A549 (cell line): ENCODE data around the gene PEDS1. TPM values are rescaled to one million over a fixed set of nuclear protein-coding genes. Genes with fewer than 3 reads are reported as not detected.

Source experiments
- ATAC-seq, 2 experiments: fragments of 200-7000 bp in 1 of 2; fragments of >200 bp in 1 of 2; cut with Nextera tagmentation in 1 of 2; cut with Tn5 transposase in 1 of 2; 3 replicates each; pipeline versions ENCODE4 v1.8.0 to v1.9.1; 2018 to 2020; ENCODE audit warnings: mild to moderate bottlenecking in 1 of 2, moderate library complexity in 1 of 2
- CTCF ChIA-PET: fragments of 300-600 bp; sonication (Branson Sonifier 250); formaldehyde crosslinking; extraction: SDS; loops from one replicate; lab custom pipeline; 2021; ENCODE audit warnings: antibody characterized with exemption, inconsistent platforms; lab: Yijun Ruan, JAX
- POLR2A ChIA-PET: fragments of 350-600 bp; formaldehyde crosslinking; extraction: SDS; loops from one replicate; lab custom pipeline; 2021; ENCODE audit warnings: antibody characterized with exemption, inconsistent platforms; lab: Yijun Ruan, JAX
- DNase-seq, 2 experiments: peaks; one replicate each; pipeline versions ENCODE4 v3.0.0 to v3.0.0-alpha.2; 2011 to 2016; ENCODE audit warnings: low read depth in 1 of 2, low spot score in 1 of 2
- FAIRE-seq: peaks from 2 replicates; lab custom pipeline; 2011; peaks lifted over from hg19 to GRCh38; lab: Jason Lieb, UNC
- H3K27ac ChIP-seq, 2 experiments: fragments of >200 bp; sonication (Bioruptor Twin); formaldehyde crosslinking; 3 replicates each; pipeline ENCODE4 v1.5.1; 2016 to 2017
- H3K4me1 ChIP-seq: fragments of >200 bp; sonication (Bioruptor Twin); formaldehyde crosslinking; 3 replicates; pipeline ENCODE4 v1.6.1; 2016
- H3K4me2 ChIP-seq: fragments of >200 bp; sonication (Bioruptor Twin); formaldehyde crosslinking; 3 replicates; pipeline ENCODE4 v1.6.1; 2016
- H3K4me3 ChIP-seq: fragments of >200 bp; sonication (Bioruptor Twin); formaldehyde crosslinking; 3 replicates; pipeline ENCODE4 v1.5.1; 2016
- H3K9me3 ChIP-seq: fragments of >200 bp; sonication (Bioruptor Twin); formaldehyde crosslinking; 3 replicates; pipeline ENCODE4 v1.6.1; 2016
- CEBPB ChIP-seq, 2 experiments: fragments of >200 bp in 1 of 2; sonication (Bioruptor Twin) in 1 of 2; formaldehyde crosslinking in 1 of 2; IDR thresholded peaks; 2 replicates each; pipeline ENCODE4 v1.6.1; 2012 to 2016
- CHD2 ChIP-seq: fragments of 150-350 bp; IDR thresholded peaks from 2 replicates; pipeline ENCODE4 v1.6.1; 2014; ENCODE audit warnings: low read length; ENCODE audit not compliant: partially characterized antibody
- CHD4 ChIP-seq: fragments of 200-600 bp; sonication (generic); IDR thresholded peaks from 2 replicates; pipeline ENCODE4 v1.6.1; 2016; ENCODE audit warnings: antibody characterized with exemption, mild to moderate bottlenecking, borderline replicate concordance
- EHF ChIP-seq: fragments of 250-450 bp; sonication (Bioruptor Pico); IDR thresholded peaks from 2 replicates; pipeline ENCODE4 v1.5.0; 2020; ENCODE audit warnings: mild to moderate bottlenecking
- EP300 ChIP-seq, 2 experiments: fragments of >200 bp; sonication (Bioruptor Twin); formaldehyde crosslinking; IDR thresholded peaks; 2 replicates in 1 of 2; 3 replicates in 1 of 2; pipeline ENCODE4 v1.6.1; 2016 to 2017
- FOSL2 ChIP-seq, 2 experiments: fragments of 450-650 bp in 1 of 2; fragments of >200 bp in 1 of 2; sonication (Bioruptor Twin) in 1 of 2; formaldehyde crosslinking; IDR thresholded peaks; 2 replicates each; pipeline versions ENCODE4 v1.5.0 to v1.6.1; 2016 to 2020; ENCODE audit warnings: mild to moderate bottlenecking in 1 of 2, moderate library complexity in 1 of 2
- HDAC2 ChIP-seq: fragments of 200-600 bp; sonication (generic); IDR thresholded peaks from 2 replicates; pipeline ENCODE4 v1.6.1; 2016
- HEYL ChIP-seq: fragments of 250-450 bp; sonication (Bioruptor Pico); IDR thresholded peaks from 2 replicates; pipeline ENCODE4 v1.8.0; 2021; ENCODE audit warnings: mild to moderate bottlenecking, moderate library complexity
- HOXA7 ChIP-seq: fragments of 250-450 bp; sonication (Bioruptor Pico); IDR thresholded peaks from 2 replicates; pipeline ENCODE4 v1.5.0; 2020; ENCODE audit warnings: mild to moderate bottlenecking, moderate library complexity
- HOXB13 ChIP-seq: fragments of 250-450 bp; sonication (Bioruptor Pico); IDR thresholded peaks from 2 replicates; pipeline ENCODE4 v1.5.0; 2020; ENCODE audit warnings: low read depth, mild to moderate bottlenecking, moderate library complexity
- HOXB5 ChIP-seq: fragments of 250-450 bp; sonication (Bioruptor Pico); IDR thresholded peaks from 2 replicates; pipeline ENCODE4 v1.5.0; 2020; ENCODE audit warnings: mild to moderate bottlenecking, moderate library complexity
- JUNB ChIP-seq: fragments of >200 bp; sonication (Bioruptor Twin); formaldehyde crosslinking; IDR thresholded peaks from 2 replicates; pipeline ENCODE4 v1.6.1; 2016
- MAZ ChIP-seq: fragments of 150-350 bp; IDR thresholded peaks from 2 replicates; pipeline ENCODE4 v1.6.1; 2014; ENCODE audit warnings: antibody characterized with exemption, low read depth, low read length, borderline replicate concordance
- MYC ChIP-seq: IDR thresholded peaks from 2 replicates; pipeline ENCODE4 v1.6.1; 2012; ENCODE audit warnings: mild to moderate bottlenecking, inconsistent platforms, low read length, improper control_type of control experiment, borderline replicate concordance
- NFE2L2 ChIP-seq: fragments of 150-350 bp; conservative IDR thresholded peaks from 2 replicates; pipeline ENCODE4 v1.6.1; 2014; ENCODE audit warnings: low read length
- NPAS2 ChIP-seq: fragments of 250-450 bp; sonication (Bioruptor Pico); IDR thresholded peaks from 2 replicates; pipeline ENCODE4 v1.8.0; 2022; ENCODE audit warnings: mild to moderate bottlenecking, moderate library complexity, borderline replicate concordance
- RARB ChIP-seq: fragments of 250-450 bp; sonication (Bioruptor Pico); IDR thresholded peaks from 2 replicates; pipeline ENCODE4 v1.8.0; 2021; ENCODE audit warnings: mild to moderate bottlenecking, moderate library complexity
- RCOR1 ChIP-seq: fragments of 150-350 bp; IDR thresholded peaks from 2 replicates; pipeline ENCODE4 v1.6.1; 2014; ENCODE audit warnings: antibody characterized with exemption, low read length, low read depth
- SREBF2 ChIP-seq: fragments of 450-650 bp; IDR thresholded peaks from 2 replicates; pipeline ENCODE4 v1.6.1; 2014; ENCODE audit warnings: mild to moderate bottlenecking, moderate library complexity
- ZFP36 ChIP-seq: fragments of 450-650 bp; IDR thresholded peaks from 2 replicates; pipeline ENCODE4 v1.6.1; 2014; ENCODE audit warnings: borderline replicate concordance; ENCODE audit not compliant: partially characterized antibody
- ZNF302 ChIP-seq: fragments of 250-450 bp; sonication (Bioruptor Pico); IDR thresholded peaks from 2 replicates; pipeline ENCODE4 v1.9.0; 2021; ENCODE audit warnings: inconsistent platforms, mild to moderate bottlenecking, moderate library complexity
- ZSCAN20 ChIP-seq: fragments of 250-450 bp; sonication (Bioruptor Pico); IDR thresholded peaks from 2 replicates; pipeline ENCODE4 v1.8.0; 2022; ENCODE audit warnings: mild to moderate bottlenecking, moderate library complexity
- WGBS: methylation state at CpG from one replicate; pipeline ENCODE4 v1.1.6; 2017; ENCODE audit errors: missing lambda C conversion rate; 5-methylcytosine and 5-hydroxymethylcytosine counted together
- polyA plus RNA-seq, 4 experiments: library from polyadenylated mRNA; depleted of rRNA in 3 of 4; stranded (reverse); fragments of >200 nt; fragmentation: RNase III in 1 of 4; extraction: RNeasy Plus Mini Kit Qiagen cat#74134 plus additional on column Dnase treatment in 1 of 4; gene quantifications; 2 replicates in 3 of 4; 3 replicates in 1 of 4; pipeline ENCODE4 v1.2.3, GENCODE V29; 2011 to 2017
- TF ChIP-seq, protein P1 (sequence below): fragments of 200-600 bp; sonication (generic); IDR thresholded peaks from 2 replicates; pipeline ENCODE4 v1.6.1; 2016; ENCODE audit warnings: antibody characterized with exemption, mild to moderate bottlenecking, moderate library complexity
- TF ChIP-seq, protein P2 (sequence below): fragments of 150-350 bp; IDR thresholded peaks from 2 replicates; pipeline ENCODE4 v1.6.1; 2014; ENCODE audit warnings: low read depth, mild to moderate bottlenecking, low read length
- TF ChIP-seq, protein P3 (sequence below): IDR thresholded peaks from 2 replicates; pipeline ENCODE4 v1.6.1; 2012; ENCODE audit warnings: low read depth, borderline replicate concordance
- TF ChIP-seq, protein P4 (sequence below): IDR thresholded peaks from 2 replicates; pipeline ENCODE4 v1.6.1; 2012
- TF ChIP-seq, protein P5 (sequence below): fragments of 450-650 bp; IDR thresholded peaks from 2 replicates; pipeline ENCODE4 v1.6.1; 2014; ENCODE audit warnings: antibody characterized with exemption
- TF ChIP-seq, protein P6 (sequence below): IDR thresholded peaks from 2 replicates; pipeline ENCODE4 v1.6.1; 2012
- TF ChIP-seq, protein P7 (sequence below): fragments of 250-450 bp; sonication (Bioruptor Pico); IDR thresholded peaks from 2 replicates; pipeline ENCODE4 v1.5.0; 2020; ENCODE audit warnings: low read depth, mild to moderate bottlenecking, moderate library complexity

The PEDS1 gene
- polyA plus RNA-seq, 2 of the 4 experiments (the other 2 are of a cell fraction) = 24.5 to 25.8 TPM

DNA sequence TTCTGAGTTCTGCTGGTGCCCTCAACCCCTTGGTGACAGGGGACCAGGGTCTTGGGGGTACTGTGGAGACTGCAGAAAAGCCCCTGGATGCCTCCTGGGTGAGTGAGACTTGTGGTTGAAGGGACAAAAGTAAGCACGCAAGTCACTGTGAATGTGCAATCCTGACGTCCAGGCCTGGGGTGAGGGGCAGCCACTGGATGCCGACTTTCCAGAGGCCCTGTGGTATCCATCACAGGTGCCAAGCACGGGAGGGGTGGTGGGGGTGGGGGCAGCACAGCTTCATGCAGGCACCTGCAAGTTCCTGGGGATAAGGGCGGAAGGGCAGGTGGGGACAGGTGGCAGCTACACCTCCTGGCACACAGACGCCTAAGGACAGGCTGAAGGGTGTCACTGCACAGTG, 20.5 kb downstream of the PEDS1 start:
- no peak for ATAC-seq
- ChIA-PET POLR2A (no interaction called here), CTCF (interaction anchor here (1.2 to 31.2 kb wide), 4 partner anchors 11 to 46 kb away, joined by 3 to 1085 read pairs (median 44); partner anchors contain the start of gene CEBPB)
- Histone ChIP-seq H3K4me3 (no peak overlapping the region), H3K9me3 (no peaks in the 10 kb centered on the region), H3K27ac (peak overlapping the region in 1 of 2 experiments; percentile 40; a peak in 2 of 6 replicates), H3K4me1 (peaks cover 45% of the 10 kb centered on the region), H3K4me2 (no peak overlapping the region)
- no peak for FAIRE-seq
- WGBS = 87% methylated on average over 4 of the region's 6 CpGs
- TF ChIP-seq MYC (no peak), EHF (CRISPR knock-in tag) (no peak), RCOR1 (no peak), HOXA7 (CRISPR knock-in tag) (no peak), ZNF302 (no peak), NFE2L2 (no peak), SREBF2 (no peak)
- TF ChIP-seq, protein P1, sequence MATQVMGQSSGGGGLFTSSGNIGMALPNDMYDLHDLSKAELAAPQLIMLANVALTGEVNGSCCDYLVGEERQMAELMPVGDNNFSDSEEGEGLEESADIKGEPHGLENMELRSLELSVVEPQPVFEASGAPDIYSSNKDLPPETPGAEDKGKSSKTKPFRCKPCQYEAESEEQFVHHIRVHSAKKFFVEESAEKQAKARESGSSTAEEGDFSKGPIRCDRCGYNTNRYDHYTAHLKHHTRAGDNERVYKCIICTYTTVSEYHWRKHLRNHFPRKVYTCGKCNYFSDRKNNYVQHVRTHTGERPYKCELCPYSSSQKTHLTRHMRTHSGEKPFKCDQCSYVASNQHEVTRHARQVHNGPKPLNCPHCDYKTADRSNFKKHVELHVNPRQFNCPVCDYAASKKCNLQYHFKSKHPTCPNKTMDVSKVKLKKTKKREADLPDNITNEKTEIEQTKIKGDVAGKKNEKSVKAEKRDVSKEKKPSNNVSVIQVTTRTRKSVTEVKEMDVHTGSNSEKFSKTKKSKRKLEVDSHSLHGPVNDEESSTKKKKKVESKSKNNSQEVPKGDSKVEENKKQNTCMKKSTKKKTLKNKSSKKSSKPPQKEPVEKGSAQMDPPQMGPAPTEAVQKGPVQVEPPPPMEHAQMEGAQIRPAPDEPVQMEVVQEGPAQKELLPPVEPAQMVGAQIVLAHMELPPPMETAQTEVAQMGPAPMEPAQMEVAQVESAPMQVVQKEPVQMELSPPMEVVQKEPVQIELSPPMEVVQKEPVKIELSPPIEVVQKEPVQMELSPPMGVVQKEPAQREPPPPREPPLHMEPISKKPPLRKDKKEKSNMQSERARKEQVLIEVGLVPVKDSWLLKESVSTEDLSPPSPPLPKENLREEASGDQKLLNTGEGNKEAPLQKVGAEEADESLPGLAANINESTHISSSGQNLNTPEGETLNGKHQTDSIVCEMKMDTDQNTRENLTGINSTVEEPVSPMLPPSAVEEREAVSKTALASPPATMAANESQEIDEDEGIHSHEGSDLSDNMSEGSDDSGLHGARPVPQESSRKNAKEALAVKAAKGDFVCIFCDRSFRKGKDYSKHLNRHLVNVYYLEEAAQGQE = no peak
- TF ChIP-seq, protein P2, sequence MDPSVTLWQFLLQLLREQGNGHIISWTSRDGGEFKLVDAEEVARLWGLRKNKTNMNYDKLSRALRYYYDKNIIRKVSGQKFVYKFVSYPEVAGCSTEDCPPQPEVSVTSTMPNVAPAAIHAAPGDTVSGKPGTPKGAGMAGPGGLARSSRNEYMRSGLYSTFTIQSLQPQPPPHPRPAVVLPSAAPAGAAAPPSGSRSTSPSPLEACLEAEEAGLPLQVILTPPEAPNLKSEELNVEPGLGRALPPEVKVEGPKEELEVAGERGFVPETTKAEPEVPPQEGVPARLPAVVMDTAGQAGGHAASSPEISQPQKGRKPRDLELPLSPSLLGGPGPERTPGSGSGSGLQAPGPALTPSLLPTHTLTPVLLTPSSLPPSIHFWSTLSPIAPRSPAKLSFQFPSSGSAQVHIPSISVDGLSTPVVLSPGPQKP = no peak
- TF ChIP-seq, protein P3, sequence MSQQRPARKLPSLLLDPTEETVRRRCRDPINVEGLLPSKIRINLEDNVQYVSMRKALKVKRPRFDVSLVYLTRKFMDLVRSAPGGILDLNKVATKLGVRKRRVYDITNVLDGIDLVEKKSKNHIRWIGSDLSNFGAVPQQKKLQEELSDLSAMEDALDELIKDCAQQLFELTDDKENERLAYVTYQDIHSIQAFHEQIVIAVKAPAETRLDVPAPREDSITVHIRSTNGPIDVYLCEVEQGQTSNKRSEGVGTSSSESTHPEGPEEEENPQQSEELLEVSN = no peak
- TF ChIP-seq, protein P4, sequence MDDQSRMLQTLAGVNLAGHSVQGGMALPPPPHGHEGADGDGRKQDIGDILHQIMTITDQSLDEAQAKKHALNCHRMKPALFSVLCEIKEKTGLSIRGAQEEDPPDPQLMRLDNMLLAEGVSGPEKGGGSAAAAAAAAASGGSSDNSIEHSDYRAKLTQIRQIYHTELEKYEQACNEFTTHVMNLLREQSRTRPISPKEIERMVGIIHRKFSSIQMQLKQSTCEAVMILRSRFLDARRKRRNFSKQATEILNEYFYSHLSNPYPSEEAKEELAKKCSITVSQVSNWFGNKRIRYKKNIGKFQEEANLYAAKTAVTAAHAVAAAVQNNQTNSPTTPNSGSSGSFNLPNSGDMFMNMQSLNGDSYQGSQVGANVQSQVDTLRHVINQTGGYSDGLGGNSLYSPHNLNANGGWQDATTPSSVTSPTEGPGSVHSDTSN = no peak
- TF ChIP-seq, protein P5, sequence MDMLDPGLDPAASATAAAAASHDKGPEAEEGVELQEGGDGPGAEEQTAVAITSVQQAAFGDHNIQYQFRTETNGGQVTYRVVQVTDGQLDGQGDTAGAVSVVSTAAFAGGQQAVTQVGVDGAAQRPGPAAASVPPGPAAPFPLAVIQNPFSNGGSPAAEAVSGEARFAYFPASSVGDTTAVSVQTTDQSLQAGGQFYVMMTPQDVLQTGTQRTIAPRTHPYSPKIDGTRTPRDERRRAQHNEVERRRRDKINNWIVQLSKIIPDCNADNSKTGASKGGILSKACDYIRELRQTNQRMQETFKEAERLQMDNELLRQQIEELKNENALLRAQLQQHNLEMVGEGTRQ = no peak
- DNase-seq = no peak

DNA sequence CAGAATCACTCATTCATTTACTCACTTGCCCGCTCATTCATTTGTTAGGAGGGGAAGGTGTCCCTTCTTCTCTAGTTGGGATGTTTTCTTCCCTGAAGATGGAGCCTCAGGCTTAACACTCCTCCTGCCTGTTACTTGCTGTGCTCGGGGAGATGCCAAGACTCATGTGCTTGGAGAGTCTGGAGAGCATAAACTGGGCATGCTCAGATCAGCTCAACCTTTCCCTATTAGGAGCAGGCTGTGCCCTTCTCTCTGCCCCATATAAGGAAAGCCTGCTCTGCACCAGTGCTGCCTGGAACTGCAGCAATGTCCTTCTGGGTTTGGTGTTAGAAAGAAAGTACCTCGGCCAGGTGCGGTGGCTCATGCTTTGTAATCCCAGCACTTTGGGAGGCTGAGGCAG, 22.5 kb downstream of the PEDS1 start:
- CTCF ChIA-PET = interaction anchor here (1.0 to 31.2 kb wide), 4 partner anchors 9 to 458 kb away, joined by 4 to 1085 read pairs (median 44); partner anchors contain the start of gene CEBPB
- WGBS = 93% methylated on average over 4 of the region's 4 CpGs
- no peak for FAIRE-seq
- peaks cover 47% of the 10 kb centered on the region for H3K4me1 ChIP-seq
- H3K4me2 ChIP-seq = no peak overlapping the region
- peak overlapping the region in 1 of 2 experiments; percentile 35; a peak in 2 of 6 replicates for H3K27ac ChIP-seq
- H3K9me3 ChIP-seq = no peaks in the 10 kb centered on the region
- no peak for DNase-seq
- peak in 1 of 2 experiments; percentile 13; a peak in 1 of 6 replicates for ATAC-seq
- POLR2A ChIA-PET = no interaction called here
- no peak overlapping the region for H3K4me3 ChIP-seq
- no peak for TF ChIP-seq RCOR1
- TF ChIP-seq, protein P6, sequence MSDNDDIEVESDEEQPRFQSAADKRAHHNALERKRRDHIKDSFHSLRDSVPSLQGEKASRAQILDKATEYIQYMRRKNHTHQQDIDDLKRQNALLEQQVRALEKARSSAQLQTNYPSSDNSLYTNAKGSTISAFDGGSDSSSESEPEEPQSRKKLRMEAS = no peak
- TF ChIP-seq MAZ = no peak
- TF ChIP-seq CHD2 = no peak
- TF ChIP-seq, protein P3 = no peak
- TF ChIP-seq CHD4 = no peak
- no peak for TF ChIP-seq ZSCAN20 (CRISPR knock-in tag)
- TF ChIP-seq JUNB = no peak
- no peak for TF ChIP-seq HOXB13 (CRISPR knock-in tag)
- TF ChIP-seq, protein P7, sequence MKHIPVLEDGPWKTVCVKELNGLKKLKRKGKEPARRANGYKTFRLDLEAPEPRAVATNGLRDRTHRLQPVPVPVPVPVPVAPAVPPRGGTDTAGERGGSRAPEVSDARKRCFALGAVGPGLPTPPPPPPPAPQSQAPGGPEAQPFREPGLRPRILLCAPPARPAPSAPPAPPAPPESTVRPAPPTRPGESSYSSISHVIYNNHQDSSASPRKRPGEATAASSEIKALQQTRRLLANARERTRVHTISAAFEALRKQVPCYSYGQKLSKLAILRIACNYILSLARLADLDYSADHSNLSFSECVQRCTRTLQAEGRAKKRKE = no peak
- TF ChIP-seq FOSL2 (IDR thresholded peaks at IDR 0.05) = no peak
- no peak for TF ChIP-seq FOSL2 (CRISPR knock-in tag; IDR thresholded peaks at IDR 0.05)
- TF ChIP-seq ZFP36 = no peak
- no peak for TF ChIP-seq NPAS2 (CRISPR knock-in tag)
- no peak for TF ChIP-seq HOXB5 (CRISPR knock-in tag)
- no peak for TF ChIP-seq EP300 (IDR thresholded peaks at IDR 0.05)
- TF ChIP-seq RARB (CRISPR knock-in tag) = no peak
- TF ChIP-seq HEYL (CRISPR knock-in tag) = no peak
- TF ChIP-seq CEBPB (IDR thresholded peaks at IDR 0.05) = no peak
- no peak for TF ChIP-seq HDAC2
